Neural crest cell (in vitro differentiated cells): ENCODE measurements around the gene SPDYE1. TPM values are rescaled to one million over a fixed set of nuclear protein-coding genes. Genes with fewer than 3 reads are reported as not detected.
"Not testable (repeated sequence)": the region's sequence is repeated elsewhere in the genome, so short reads cannot be mapped to it uniquely, and the experiment has no call there.

Source experiments
- DNase-seq: peaks from one replicate; pipeline ENCODE4 v3.0.0; 2021; ENCODE audit warnings: low read depth, mixed read lengths, low spot score
- H3K27ac Mint-ChIP-seq: one replicate; pipeline ENCODE4 v1.8.0; 2021; ENCODE audit warnings: mild to moderate bottlenecking, mixed read lengths; ENCODE audit not compliant: unreplicated experiment
- H3K27me3 Mint-ChIP-seq: 2 replicates; pipeline ENCODE4 v1.8.0; 2021; ENCODE audit warnings: low read depth, mild to moderate bottlenecking, mixed read lengths
- H3K36me3 Mint-ChIP-seq: 2 replicates; pipeline ENCODE4 v1.8.0; 2021; ENCODE audit warnings: low read depth, mild to moderate bottlenecking, mixed read lengths
- H3K4me1 Mint-ChIP-seq: 2 replicates; pipeline ENCODE4 v1.8.0; 2021; ENCODE audit warnings: mixed read lengths
- H3K4me3 Mint-ChIP-seq: one replicate; pipeline ENCODE4 v1.8.0; 2021; ENCODE audit warnings: mild to moderate bottlenecking, mixed read lengths
- H3K9me3 Mint-ChIP-seq: 2 replicates; pipeline ENCODE4 v1.8.0; 2021; ENCODE audit warnings: mixed read lengths
- long read RNA-seq: library from polyadenylated mRNA; unstranded; transcript quantifications from one replicate; pipeline ENCODE4 v2.0.0, GENCODE V29; 2020
- total RNA-seq: library from RNA; stranded (reverse); gene quantifications from 2 replicates; pipeline ENCODE4 v1.2.1, GENCODE V29; 2021
- TF ChIP-seq, protein P1 (sequence below): fragments of 200-600 bp; sonication (generic); conservative IDR thresholded peaks from 2 replicates; pipeline ENCODE4 v1.5.0; 2021; ENCODE audit warnings: antibody characterized with exemption, mild to moderate bottlenecking

The SPDYE1 gene, protein sequence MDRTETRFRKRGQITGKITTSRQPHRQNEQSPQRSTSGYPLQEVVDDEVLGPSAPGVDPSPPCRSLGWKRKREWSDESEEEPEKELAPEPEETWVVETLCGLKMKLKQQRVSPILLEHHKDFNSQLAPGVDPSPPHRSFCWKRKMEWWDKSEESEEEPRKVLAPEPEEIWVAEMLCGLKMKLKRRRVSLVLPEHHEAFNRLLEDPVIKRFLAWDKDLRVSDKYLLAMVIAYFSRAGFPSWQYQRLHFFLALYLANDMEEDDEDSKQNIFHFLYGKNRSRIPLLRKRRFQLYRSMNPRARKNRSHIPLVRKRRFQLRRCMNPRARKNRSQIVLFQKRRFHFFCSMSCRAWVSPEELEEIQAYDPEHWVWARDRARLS
- not detected in 2 replicates for total RNA-seq
- long read RNA-seq, partial matches to known transcripts: 0 of 1 reads
- long read RNA-seq, other reads (novel, unspliced or antisense): 1 of 1 reads

DNA sequence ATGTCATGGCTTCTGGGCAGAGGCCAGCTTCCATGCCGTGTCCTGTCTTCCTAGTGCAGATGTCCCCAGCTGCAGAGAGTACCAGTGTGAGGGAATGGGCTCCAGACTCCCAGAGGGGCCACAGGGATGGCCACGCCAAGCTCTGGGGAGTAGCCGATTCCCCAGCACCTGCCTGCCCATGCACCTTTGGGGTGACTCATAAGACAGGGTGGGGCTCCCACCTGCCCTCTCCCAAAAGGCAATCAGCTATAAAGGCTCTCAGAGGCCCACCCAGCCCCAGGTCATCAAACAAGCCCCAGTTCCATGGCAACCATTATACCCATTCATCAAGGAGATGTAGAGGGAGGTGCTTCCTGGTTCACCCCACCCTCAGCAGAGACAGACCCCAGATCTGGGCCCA, at the start of gene SPDYE1:
Gene SPDYE1 (plus strand): TSS at position 366 of the 400 bp plus-strand sequence. CDS start 2,053 bp downstream, outside the sequence.
- not testable (repeated sequence) for H3K4me1 Mint-ChIP-seq, H3K27ac Mint-ChIP-seq, H3K4me3 Mint-ChIP-seq, H3K36me3 Mint-ChIP-seq, DNase-seq, H3K9me3 Mint-ChIP-seq, H3K27me3 Mint-ChIP-seq

DNA sequence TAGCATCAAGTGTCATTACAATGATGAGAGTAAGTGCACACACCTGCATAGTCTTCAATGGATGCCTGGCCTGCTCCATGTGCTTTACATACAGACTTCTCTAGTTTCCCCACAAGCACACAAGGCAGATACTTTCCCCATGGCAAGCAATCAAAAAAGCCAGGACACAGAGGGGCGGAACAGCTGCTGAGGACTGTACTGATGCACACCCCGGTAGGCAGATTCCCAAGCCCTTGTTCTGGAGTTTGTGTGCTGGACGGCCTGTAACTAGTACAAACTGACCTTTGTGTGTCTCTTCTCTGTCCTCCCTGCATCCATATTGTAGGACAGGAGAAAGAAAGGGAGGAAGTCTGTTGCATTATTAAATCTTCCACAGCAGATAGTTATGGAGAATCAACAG, 45.7 kb upstream of the SPDYE1 start:
- DNase-seq: no peak
- H3K9me3 Mint-ChIP-seq: no peaks in the 10 kb centered on the region
- TF ChIP-seq, protein P1, sequence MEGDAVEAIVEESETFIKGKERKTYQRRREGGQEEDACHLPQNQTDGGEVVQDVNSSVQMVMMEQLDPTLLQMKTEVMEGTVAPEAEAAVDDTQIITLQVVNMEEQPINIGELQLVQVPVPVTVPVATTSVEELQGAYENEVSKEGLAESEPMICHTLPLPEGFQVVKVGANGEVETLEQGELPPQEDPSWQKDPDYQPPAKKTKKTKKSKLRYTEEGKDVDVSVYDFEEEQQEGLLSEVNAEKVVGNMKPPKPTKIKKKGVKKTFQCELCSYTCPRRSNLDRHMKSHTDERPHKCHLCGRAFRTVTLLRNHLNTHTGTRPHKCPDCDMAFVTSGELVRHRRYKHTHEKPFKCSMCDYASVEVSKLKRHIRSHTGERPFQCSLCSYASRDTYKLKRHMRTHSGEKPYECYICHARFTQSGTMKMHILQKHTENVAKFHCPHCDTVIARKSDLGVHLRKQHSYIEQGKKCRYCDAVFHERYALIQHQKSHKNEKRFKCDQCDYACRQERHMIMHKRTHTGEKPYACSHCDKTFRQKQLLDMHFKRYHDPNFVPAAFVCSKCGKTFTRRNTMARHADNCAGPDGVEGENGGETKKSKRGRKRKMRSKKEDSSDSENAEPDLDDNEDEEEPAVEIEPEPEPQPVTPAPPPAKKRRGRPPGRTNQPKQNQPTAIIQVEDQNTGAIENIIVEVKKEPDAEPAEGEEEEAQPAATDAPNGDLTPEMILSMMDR: no peak
- H3K4me1 Mint-ChIP-seq: no peaks in the 10 kb centered on the region
- H3K4me3 Mint-ChIP-seq: no peak overlapping the region
- H3K27me3 Mint-ChIP-seq: no peaks in the 10 kb centered on the region
- no peak overlapping the region for H3K27ac Mint-ChIP-seq
- H3K36me3 Mint-ChIP-seq: peaks cover 13% of the 10 kb centered on the region

DNA sequence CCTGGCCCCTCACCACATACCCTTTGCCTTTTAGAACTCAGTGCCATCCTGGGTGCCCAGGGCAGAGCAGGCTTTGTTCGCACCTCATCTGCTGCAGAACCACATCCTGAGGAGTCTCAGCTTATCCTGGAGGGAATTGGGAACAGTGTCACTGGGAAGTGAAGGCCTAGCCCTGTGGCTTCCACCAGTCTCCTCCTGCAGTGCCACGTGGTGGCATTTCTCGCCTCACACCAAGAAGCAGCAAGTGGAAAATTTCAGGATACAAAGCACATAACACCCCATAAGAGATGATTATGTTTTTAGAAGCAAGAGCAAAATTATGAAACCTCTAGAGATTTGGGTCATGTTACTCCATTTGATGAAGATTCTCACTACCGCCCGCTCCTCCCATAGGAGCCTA, 44.6 kb upstream of the SPDYE1 start:
- DNase-seq: no peak
- H3K27me3 Mint-ChIP-seq: no peaks in the 10 kb centered on the region
- H3K4me1 Mint-ChIP-seq: no peaks in the 10 kb centered on the region
- no peaks in the 10 kb centered on the region for H3K9me3 Mint-ChIP-seq
- TF ChIP-seq, protein P1: no peak
- H3K4me3 Mint-ChIP-seq: no peak overlapping the region
- H3K36me3 Mint-ChIP-seq: peaks cover 12% of the 10 kb centered on the region
- no peak overlapping the region for H3K27ac Mint-ChIP-seq

DNA sequence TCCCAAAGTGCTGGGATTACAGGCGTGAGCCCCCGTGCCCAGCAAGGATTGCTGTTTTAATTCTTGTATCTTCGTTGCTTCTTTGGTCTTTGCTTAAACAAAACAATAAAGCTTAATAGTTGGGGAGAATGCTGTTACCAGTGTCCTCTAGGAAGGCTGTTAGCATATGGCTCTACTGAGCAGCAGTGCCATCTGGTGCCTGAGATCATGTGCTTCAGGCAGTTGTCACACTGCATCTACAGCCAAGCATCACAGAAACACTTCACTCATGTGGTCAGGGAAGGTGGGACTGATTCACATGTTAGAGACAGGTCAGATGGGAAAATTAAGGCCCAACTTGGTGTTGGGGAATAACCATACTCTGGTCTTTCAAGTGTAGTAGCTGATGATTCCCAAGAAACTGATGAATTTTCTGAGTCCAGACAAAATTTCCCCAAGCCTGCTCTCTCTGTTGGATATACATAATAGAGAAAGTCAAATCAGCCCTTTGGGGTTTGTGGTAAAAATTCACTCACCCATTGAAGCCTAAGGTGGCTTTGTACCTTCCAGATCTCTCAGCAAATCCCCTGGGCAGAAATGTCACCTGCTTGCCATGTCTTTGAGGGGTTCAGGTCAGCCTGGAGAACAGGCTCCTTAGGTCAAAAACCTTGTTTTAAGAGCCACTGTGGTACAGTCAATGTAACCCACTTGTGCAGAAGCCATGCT, 43.0 kb upstream of the SPDYE1 start:
- Mint-ChIP-seq H3K27ac (no peak overlapping the region), H3K36me3 (peaks cover 11% of the 10 kb centered on the region), H3K4me1 (no peaks in the 10 kb centered on the region), H3K27me3 (no peaks in the 10 kb centered on the region), H3K4me3 (no peak overlapping the region), H3K9me3 (no peaks in the 10 kb centered on the region)
- TF ChIP-seq, protein P1: peak; percentile 56
- peak; percentile 5 for DNase-seq

DNA sequence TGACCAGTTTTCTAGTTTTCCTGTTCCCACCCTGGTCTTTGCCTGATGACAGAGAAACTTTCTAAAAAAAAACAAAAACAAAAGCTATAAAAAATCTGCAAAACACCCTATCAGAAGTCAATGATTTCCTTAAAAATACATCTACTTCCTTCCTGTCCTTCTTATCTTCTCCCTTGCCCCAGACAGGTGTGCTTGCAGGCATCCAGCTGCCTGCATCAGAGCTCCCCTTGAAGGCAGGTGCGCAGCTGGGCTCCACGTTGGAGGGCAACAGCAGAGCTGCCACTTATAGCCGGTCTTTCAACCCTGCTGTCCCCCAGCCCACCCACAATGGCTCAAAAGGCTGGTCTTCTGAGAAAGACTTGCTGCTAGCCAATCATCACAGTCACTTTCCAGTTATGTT, 41.7 kb upstream of the SPDYE1 start:
- Mint-ChIP-seq H3K36me3 (peaks cover 24% of the 10 kb centered on the region), H3K27ac (no peak overlapping the region), H3K4me1 (no peaks in the 10 kb centered on the region), H3K4me3 (no peak overlapping the region), H3K27me3 (no peaks in the 10 kb centered on the region), H3K9me3 (no peaks in the 10 kb centered on the region)
- no peak for DNase-seq
- TF ChIP-seq, protein P1: no peak

DNA sequence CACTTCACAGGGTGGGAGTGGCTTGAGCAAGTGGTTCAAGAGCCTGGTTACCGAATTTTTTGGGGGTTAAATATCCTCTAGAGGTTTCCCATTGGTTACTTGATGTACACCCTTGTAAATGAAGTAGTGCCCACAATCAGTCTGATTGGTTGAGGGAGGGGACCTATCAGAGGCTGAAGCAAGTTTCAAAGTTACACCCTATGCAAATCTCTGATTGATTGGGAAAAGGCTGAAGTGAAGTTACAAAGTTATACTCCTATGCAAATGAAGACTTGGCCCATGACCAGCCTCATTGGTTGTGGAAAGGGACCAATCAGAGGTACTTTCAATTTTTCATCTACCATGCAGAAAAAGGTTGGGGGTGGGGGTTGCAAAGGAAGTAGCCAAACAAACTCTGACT, 36.8 kb upstream of the SPDYE1 start:
- H3K27ac Mint-ChIP-seq: no peak overlapping the region
- H3K27me3 Mint-ChIP-seq: no peaks in the 10 kb centered on the region
- no peaks in the 10 kb centered on the region for H3K4me1 Mint-ChIP-seq
- H3K9me3 Mint-ChIP-seq: no peaks in the 10 kb centered on the region
- DNase-seq: no peak
- TF ChIP-seq, protein P1: no peak
- no peak overlapping the region for H3K4me3 Mint-ChIP-seq
- peaks cover 18% of the 10 kb centered on the region for H3K36me3 Mint-ChIP-seq

DNA sequence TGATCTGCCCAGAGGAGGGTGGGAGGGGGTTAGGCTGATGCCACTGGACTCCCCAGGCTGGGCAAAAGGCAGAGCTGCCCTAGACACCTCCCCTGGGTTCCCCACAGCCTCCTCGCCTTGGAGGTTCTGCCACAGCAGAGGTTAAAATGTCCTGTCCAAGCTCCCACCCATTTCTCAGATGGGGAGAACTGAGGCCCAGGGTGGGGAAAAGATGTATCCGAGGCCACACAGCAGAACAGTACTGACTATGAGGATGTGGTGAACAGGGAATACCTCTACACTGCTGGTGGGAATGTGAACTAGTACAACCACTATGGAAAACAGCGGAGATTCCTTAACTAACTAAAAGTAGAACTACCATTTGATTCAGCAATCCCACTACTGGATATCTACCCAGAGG, 31.3 kb upstream of the SPDYE1 start:
- not testable (repeated sequence) for H3K9me3 Mint-ChIP-seq, DNase-seq, H3K4me1 Mint-ChIP-seq, H3K27ac Mint-ChIP-seq, H3K4me3 Mint-ChIP-seq, H3K27me3 Mint-ChIP-seq, H3K36me3 Mint-ChIP-seq

DNA sequence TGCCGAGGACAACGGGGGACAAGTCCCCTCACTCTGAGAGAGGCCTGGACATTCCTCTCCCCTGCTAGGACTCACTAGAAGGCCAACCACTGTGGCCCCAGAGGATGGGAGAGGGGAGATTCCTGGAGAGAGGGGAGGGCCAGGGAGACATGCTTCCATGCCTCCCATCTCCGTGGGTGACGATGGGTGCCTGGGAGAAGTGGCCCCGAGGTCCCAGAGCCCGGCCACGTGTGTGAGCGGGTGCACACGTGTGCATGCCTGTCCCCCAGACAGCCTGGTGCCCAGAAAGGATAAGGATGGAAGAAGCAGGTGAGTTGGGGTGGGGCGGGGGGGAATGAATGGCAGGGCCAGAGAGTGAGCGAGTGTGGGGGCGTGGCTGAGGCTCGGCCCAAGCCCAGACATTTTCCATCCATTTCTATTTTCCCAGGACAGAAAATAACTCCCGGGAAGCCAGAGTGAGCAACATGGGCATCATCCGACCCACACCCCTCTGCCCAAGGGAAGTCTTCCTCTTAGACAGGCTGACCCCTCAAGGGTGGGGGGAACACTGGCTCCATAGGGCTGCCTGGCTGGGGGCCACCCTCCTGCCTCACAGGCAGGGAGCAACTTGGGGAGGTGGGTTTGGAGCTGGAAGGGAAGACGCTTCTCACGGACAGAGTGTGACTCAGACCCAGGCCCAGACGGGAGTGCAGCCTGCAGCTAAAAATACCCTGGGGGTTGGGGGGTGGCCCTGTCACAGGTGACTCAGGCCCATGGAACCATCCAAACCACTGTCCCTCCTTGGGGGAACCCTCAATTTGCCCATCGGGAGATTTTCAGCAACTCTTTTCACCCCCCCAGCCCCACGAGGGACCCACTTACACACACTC, 29.3 kb upstream of the SPDYE1 start:
- not testable (repeated sequence) for H3K27me3 Mint-ChIP-seq, H3K9me3 Mint-ChIP-seq, H3K36me3 Mint-ChIP-seq, DNase-seq, H3K4me3 Mint-ChIP-seq, H3K4me1 Mint-ChIP-seq, H3K27ac Mint-ChIP-seq
